Stimulated activated CD8-positive, alpha-beta memory T cell treated with anti-CD3 and anti-CD28 coated beads, Interleukin-15, amount 100 ng/mL, for 24 hours (primary cell): ENCODE measurements around the gene SHANK2.

Experiments
- DNase-seq: peaks from one replicate; pipeline ENCODE4 v3.0.0-alpha.2; 2020; ENCODE audit warnings: low read depth

The SHANK2 gene

GRCh38 chr11:71252269-71252769 is at the start of gene SHANK2:
SHANK2 (minus strand) TSS chr11:71252577; CDS start chr11:71147326, 105,251 bp downstream.
- DNase-seq, result no peak

- DNase-seq, result no peak
Observed at GRCh38 chr11:71301858-71302533, 49.6 kb upstream of the SHANK2 start.

GRCh38 chr11:71301046-71301857 is 48.9 kb upstream of the SHANK2 start:
- no peak for DNase-seq

DNA sequence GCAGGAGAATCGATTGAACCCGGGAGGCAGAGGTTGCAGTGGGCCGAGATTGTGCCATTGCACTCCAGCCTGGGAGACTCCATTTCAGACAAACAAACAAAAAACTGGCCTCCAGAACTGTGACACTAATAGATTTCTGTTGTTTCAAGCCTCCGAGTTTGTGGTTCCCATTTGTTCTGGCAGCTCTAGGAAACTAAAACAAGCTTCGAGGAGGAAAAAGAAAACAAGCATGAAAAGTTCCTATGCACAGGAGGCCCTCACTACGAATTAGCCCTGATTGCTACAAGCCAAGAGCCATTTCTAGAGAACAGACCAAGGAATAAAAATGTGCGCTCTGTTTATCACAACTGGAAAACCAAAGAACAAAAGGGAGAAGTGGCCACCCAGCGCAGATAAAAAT is 47.8 kb upstream of the SHANK2 start:
- no peak for DNase-seq

DNA sequence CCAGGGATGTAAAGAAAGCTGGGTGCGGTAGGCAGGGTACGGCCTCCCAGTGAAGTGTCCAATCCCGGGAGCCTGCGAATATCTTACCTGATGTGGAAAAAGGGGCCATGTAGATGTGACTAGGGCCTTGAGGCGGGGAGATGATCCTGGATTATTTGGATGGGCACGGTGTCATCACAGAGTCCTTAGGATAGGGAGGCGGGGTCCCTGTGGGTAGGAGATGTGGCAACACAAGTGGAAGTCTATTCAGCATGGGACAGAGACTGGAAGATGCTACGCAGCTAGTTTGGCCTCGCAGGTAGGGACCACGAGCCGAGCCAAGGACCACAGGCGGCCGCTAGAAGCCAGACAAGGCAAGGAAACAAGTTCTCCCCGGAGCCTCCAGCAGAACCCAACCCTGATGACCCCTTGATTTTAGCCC is 46.4 kb upstream of the SHANK2 start:
- DNase-seq, result no peak

- DNase-seq, result no peak
Observed at GRCh38 chr11:71298016-71298550, 45.7 kb upstream of the SHANK2 start.

- no peak for DNase-seq
Observed at GRCh38 chr11:71294846-71295600, 42.6 kb upstream of the SHANK2 start.

- no peak for DNase-seq
Observed at GRCh38 chr11:71293961-71294782, 41.8 kb upstream of the SHANK2 start.

DNA sequence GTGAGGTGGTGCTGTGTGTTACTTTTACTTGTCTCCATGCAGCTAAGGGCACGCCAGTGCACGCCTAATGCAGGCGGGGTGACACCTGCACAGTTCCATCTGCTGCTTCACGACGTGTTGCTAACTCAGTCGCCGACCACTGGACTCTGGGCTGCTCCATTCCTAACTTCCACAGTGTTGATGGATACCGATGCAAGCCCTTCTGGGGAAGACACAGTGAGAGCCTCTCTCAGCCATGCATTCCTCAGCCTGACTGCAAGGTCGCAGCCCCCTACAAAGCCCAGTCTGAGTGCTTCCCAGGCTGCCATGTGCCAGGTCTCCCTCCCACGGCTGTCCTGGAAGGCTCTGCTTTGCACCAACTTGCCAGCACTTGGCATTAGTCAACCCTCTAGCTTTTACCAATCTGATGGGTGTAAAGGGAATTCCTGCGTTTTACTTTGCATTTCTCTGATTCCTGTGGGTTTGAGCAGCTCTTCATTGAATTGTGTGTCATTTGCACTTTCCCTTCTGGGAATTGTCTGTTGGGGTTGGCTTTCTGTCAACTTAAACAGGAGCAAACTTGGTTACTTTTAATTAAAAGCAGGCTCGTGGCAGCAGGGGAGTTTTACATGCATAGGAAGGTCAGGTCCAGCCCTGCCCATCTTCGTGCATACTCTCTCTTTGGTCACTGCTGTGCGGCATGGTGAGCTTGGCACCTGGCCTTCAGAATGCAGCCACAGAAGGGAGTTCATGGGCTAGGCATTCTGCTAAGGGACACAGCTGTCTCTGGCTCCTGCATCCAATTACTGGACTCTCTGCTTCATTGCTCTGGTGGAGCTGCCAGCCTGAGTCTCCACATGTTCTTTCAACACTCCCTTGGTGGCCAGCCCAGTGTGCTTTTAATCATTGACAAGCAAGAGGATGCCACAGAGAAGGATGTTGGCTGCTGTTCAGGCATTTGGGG is 34.6 kb upstream of the SHANK2 start:
- DNase-seq, result no peak

DNA sequence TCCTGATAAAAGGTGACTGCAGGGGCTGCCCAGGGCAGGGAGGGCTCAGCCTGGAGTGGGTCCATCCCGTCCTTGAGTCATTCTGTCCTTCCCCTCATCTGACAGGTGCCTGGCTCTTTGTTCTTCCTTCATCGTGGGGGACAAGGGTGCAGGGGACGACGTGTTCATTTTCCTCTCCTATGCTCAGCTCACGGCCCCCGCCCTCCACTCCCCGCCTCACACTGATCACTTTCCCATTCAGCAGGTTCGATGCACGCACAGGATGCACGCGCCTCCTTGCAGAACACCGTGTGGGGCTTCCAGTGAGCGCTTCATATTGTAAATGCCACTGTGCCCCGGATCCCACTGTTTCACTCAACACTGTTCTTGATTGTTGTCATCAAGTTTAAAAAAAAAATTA is 32.7 kb upstream of the SHANK2 start:
- DNase-seq, result no peak

GRCh38 chr11:71284525-71285092 is 32.2 kb upstream of the SHANK2 start:
- no peak for DNase-seq

- DNase-seq, result no peak
Observed at GRCh38 chr11:71283971-71284441, 31.6 kb upstream of the SHANK2 start.

DNA sequence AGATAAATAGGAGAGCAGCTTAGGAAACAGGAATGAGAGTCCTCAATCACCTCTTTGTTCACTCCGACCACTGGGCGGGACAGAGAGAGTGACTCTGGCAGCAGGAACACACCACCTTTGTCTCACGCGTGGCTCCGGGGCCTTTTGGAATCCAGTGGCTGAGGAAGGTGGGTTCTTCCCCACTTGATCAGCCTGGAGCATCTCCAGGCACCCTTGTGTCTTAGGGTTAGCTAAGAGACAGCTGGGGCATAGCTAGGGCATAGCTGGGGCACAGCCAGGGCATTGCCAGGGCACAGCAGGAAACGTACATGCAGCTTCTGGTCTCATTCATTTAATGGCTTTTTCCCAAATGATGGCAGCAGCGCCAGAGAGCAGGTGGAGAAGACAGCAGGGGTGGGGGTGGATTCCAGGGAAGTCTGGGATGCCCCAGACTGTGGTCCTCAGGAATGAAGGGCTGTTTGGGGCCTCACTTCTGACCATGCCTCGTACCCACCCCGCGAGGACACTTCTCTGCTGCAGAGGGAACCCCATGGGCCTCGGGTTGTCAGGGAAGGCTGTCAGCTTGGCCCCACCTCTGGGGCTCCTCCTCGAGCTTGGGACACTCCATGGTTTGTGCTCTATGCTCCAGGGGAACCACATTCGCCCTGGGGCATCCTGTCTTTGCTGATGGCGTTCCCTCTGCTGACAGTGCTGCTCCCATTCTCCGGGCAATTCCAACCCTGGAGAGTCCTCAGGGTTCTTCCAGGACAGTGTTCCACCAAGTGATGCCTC is 30.4 kb upstream of the SHANK2 start:
- DNase-seq, result no peak

GRCh38 chr11:71281831-71282230 is 29.5 kb upstream of the SHANK2 start:
- DNase-seq, result no peak

GRCh38 chr11:71281204-71281603 is 28.8 kb upstream of the SHANK2 start:
- DNase-seq, result no peak

- no peak for DNase-seq
Observed at GRCh38 chr11:71279916-71280645, 27.7 kb upstream of the SHANK2 start.

DNA sequence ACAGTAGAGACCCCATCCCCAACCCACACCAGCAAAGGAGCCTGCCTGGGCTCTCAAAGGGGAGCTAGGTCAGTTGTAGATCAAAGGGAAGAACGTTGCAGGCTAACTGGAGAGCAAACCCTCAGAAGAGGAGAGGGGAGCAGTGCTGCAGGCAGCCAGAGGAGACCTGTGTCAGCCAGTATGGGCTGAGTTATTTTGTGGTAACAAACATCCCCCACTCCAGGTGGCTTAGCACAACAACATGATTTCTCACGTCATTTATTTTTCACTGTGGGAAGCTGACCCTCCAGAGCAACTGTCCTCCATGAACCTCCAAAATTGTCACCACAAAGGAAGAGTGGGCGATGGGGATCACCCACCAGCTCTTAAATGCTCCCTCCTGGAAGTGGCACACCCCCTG is 19.8 kb upstream of the SHANK2 start:
- no peak for DNase-seq
